Measurements from ENCODE around the gene DRC1. TPM values are rescaled to one million over a fixed set of nuclear protein-coding genes. Genes with fewer than 3 reads are reported as not detected.

Gene DRC1
- total and polyA plus RNA-seq, 2 of the 13 experiments (the other 11 are each of a cell fraction or from before 2014, with no cell fraction given): 0.07 TPM; not detected in 1

DNA sequence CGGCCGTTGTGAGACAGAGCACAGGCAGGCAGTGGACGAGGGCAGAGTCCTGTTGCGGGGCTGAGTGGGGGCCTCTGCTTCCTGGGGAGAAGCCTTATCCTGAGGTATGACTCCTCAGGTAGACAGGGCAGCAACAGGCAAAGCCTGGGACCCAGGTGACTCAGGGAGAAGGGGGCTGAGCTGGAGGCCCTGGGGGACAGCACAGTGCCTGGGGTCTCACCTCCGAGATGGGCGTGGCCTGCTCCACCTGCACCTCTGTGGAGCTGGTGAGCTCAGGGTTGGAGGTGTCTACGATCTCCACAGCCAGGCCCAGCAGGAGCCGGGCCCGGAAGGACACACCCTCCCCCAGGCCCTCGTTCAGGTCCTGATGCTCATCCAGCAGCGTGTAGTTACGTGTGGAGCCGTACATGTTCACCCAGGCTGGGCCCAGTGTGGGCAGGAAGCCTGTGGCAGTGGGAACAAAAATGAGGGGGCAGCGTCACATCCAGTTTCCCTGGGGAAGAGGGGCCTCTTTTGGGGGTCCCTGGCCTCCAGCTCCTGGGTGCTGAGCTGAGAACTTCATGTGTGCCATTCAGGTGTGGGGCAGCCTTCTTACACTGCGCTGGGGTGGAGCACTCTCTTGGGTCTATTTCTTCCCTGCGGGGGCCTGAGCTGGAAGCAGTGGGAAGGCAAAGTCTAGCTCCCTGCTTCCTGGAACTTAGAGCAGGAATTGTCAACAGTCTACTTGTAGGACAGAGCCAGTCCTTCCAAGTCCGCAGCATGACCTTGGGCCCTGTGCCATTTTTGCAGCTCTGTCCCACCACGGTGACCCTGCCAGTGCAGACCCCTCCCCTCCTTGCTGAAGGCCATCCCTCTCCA is 79.1 kb downstream of the DRC1 start (continued):
- TF ChIP-seq, protein P1, sequence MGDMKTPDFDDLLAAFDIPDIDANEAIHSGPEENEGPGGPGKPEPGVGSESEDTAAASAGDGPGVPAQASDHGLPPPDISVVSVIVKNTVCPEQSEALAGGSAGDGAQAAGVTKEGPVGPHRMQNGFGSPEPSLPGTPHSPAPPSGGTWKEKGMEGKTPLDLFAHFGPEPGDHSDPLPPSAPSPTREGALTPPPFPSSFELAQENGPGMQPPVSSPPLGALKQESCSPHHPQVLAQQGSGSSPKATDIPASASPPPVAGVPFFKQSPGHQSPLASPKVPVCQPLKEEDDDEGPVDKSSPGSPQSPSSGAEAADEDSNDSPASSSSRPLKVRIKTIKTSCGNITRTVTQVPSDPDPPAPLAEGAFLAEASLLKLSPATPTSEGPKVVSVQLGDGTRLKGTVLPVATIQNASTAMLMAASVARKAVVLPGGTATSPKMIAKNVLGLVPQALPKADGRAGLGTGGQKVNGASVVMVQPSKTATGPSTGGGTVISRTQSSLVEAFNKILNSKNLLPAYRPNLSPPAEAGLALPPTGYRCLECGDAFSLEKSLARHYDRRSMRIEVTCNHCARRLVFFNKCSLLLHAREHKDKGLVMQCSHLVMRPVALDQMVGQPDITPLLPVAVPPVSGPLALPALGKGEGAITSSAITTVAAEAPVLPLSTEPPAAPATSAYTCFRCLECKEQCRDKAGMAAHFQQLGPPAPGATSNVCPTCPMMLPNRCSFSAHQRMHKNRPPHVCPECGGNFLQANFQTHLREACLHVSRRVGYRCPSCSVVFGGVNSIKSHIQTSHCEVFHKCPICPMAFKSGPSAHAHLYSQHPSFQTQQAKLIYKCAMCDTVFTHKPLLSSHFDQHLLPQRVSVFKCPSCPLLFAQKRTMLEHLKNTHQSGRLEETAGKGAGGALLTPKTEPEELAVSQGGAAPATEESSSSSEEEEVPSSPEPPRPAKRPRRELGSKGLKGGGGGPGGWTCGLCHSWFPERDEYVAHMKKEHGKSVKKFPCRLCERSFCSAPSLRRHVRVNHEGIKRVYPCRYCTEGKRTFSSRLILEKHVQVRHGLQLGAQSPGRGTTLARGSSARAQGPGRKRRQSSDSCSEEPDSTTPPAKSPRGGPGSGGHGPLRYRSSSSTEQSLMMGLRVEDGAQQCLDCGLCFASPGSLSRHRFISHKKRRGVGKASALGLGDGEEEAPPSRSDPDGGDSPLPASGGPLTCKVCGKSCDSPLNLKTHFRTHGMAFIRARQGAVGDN (CRISPR knock-in tag; IDR thresholded peaks at IDR 0.05): peak; percentile 3; the same call in 1 of the 2 replicates

DNA sequence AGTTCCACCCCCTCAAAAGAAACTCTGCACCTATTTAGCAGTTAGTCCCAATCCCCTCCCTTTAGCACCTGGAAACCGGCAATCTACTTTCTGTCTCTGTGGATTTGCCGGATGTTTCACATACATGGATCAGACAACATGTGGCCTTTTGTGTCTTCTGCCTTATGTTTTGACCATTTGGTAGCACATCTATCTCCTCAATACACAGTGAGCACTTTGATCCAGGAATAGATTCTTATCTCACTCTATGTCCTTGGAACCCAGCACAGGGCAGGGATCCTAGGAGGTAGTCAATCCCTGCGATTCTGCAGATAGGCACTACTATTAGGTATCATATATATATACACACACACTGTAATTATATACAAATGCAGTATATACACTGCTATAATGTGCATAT is 80.0 kb downstream of the DRC1 start:
- ChIA-PET POLR2A (no interaction called here), CTCF (ENCODE audit: low intra/inter-chr PET ratio, low total read pairs) (no interaction called here)
- Histone ChIP-seq H3K36me3 (replicated peaks in 1 of 2; ENCODE audit: control insufficient read depth in 1 of 2, insufficient read depth in 2 of 2, low read length in 2 of 2) (no peaks in the 10 kb centered on the region), H3K27me3 (ENCODE audit: control insufficient read depth in 1 of 2, insufficient read depth in 2 of 2, low read length in 2 of 2) (peaks cover 0 to 31% of the 10 kb centered on the region in 2 experiments; a peak in 3 of 5 replicates), H3K9me3 (ENCODE audit: low read length) (no peaks in the 10 kb centered on the region), H3K79me2 (ENCODE audit: insufficient read depth, low read length) (no peaks in the 10 kb centered on the region), H3K9ac (ENCODE audit: insufficient read depth, low read depth, low read length) (no peak overlapping the region), H4K20me1 (ENCODE audit: insufficient read depth, low read length) (no peaks in the 10 kb centered on the region), H3K27ac (ENCODE audit: extremely low read length, insufficient read depth, low read length) (no peak overlapping the region), H2AFZ (ENCODE audit: low read length) (no peak overlapping the region), H3K4me2 (ENCODE audit: low read depth, low read length) (no peak overlapping the region), H3K4me1 (ENCODE audit: insufficient read depth, low read length) (peaks cover 40% of the 10 kb centered on the region), H3K4me3 (replicated peaks in 1 of 3; ENCODE audit: insufficient read depth in 1 of 3, low read depth in 2 of 3, low read length in 3 of 3) (no peak overlapping the region)
- no peak for ATAC-seq
- in situ Hi-C loops (cut with HindIII; ENCODE audit: extremely low pct_ligation_motif_present, low pct_unique_long_range_greater_than_20kb): no loop called here
- 54% methylated on average over 3 of the region's 3 CpGs for WGBS (ENCODE audit: low lambda C conversion rate)
- BruUV-seq (replicated peaks): no TSS peak
- peak; percentile 28 for FAIRE-seq
- DNase-seq (ENCODE audit: low spot score): no peak
- intact Hi-C loops (cut with micrococcal nuclease; ENCODE audit: unreplicated experiment): no loop called here
- no peak for TF ChIP-seq ZNF446 (CRISPR knock-in tag; IDR thresholded peaks at IDR 0.05)
- no peak for TF ChIP-seq BORCS8-MEF2B (CRISPR knock-in tag; IDR thresholded peaks at IDR 0.05)
- TF ChIP-seq TOE1 (CRISPR knock-in tag; IDR thresholded peaks at IDR 0.05): no peak
- TF ChIP-seq ZC3H4 (CRISPR knock-in tag; IDR thresholded peaks at IDR 0.05; ENCODE audit: borderline replicate concordance): no peak
- no peak for TF ChIP-seq JUNB (CRISPR knock-in tag; IDR thresholded peaks at IDR 0.05; ENCODE audit: borderline replicate concordance)
- TF ChIP-seq, protein P2, sequence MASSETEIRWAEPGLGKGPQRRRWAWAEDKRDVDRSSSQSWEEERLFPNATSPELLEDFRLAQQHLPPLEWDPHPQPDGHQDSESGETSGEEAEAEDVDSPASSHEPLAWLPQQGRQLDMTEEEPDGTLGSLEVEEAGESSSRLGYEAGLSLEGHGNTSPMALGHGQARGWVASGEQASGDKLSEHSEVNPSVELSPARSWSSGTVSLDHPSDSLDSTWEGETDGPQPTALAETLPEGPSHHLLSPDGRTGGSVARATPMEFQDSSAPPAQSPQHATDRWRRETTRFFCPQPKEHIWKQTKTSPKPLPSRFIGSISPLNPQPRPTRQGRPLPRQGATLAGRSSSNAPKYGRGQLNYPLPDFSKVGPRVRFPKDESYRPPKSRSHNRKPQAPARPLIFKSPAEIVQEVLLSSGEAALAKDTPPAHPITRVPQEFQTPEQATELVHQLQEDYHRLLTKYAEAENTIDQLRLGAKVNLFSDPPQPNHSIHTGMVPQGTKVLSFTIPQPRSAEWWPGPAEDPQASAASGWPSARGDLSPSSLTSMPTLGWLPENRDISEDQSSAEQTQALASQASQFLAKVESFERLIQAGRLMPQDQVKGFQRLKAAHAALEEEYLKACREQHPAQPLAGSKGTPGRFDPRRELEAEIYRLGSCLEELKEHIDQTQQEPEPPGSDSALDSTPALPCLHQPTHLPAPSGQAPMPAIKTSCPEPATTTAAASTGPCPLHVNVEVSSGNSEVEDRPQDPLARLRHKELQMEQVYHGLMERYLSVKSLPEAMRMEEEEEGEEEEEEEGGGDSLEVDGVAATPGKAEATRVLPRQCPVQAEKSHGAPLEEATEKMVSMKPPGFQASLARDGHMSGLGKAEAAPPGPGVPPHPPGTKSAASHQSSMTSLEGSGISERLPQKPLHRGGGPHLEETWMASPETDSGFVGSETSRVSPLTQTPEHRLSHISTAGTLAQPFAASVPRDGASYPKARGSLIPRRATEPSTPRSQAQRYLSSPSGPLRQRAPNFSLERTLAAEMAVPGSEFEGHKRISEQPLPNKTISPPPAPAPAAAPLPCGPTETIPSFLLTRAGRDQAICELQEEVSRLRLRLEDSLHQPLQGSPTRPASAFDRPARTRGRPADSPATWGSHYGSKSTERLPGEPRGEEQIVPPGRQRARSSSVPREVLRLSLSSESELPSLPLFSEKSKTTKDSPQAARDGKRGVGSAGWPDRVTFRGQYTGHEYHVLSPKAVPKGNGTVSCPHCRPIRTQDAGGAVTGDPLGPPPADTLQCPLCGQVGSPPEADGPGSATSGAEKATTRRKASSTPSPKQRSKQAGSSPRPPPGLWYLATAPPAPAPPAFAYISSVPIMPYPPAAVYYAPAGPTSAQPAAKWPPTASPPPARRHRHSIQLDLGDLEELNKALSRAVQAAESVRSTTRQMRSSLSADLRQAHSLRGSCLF (CRISPR knock-in tag; IDR thresholded peaks at IDR 0.05; ENCODE audit: borderline replicate concordance): no peak
- TF ChIP-seq ZNF432 (CRISPR knock-in tag; IDR thresholded peaks at IDR 0.05; ENCODE audit: borderline replicate concordance): no peak
- no peak for TF ChIP-seq ZNF207 (IDR thresholded peaks at IDR 0.05; ENCODE audit: borderline replicate concordance)
- TF ChIP-seq SMYD3 (CRISPR knock-in tag; IDR thresholded peaks at IDR 0.05): no peak
